ENCODE results near the gene SP140L. TPM values are rescaled to one million over a fixed set of nuclear protein-coding genes. Genes with fewer than 3 reads are reported as not detected.
"Not testable (repeated sequence)": the region's sequence is repeated elsewhere in the genome, so short reads cannot be mapped to it uniquely, and the experiment has no call there.

SP140L gene
- total RNA-seq, 2 experiments from 2014 or later: 41.9 to 44.1 TPM

- DNase-seq: no peak
- Mint-ChIP-seq H3K9me3 (peaks cover 16% of the 10 kb centered on the region), H3K27me3 (no peaks in the 10 kb centered on the region), H3K4me3 (no peak overlapping the region), H3K36me3 (peaks cover 54% of the 10 kb centered on the region), H3K4me1 (ENCODE audit: low read depth) (peaks cover 55% of the 10 kb centered on the region), H3K27ac (peak overlapping the region; percentile 40)
- ChIA-PET POLR2A (no interaction called here), CTCF (no interaction called here)
- intact Hi-C loops (cut with micrococcal nuclease): no loop called here
Measured at GRCh38 chr2:230434677-230435324, 107.8 kb downstream of the SP140L start.

- ChIA-PET POLR2A (no interaction called here), CTCF (no interaction called here)
Measured at GRCh38 chr2:230435431-230435830, 108.4 kb downstream of the SP140L start.

GRCh38 chr2:230439121-230439520 is 112.1 kb downstream of the SP140L start:
- intact Hi-C loops (cut with micrococcal nuclease); POLR2A ChIA-PET; CTCF ChIA-PET; H3K9me3 Mint-ChIP-seq; H3K27me3 Mint-ChIP-seq; DNase-seq: not testable (repeated sequence)
- Mint-ChIP-seq H3K27ac (peak overlapping the region; percentile 86), H3K4me1 (ENCODE audit: low read depth) (peaks cover 62% of the 10 kb centered on the region), H3K4me3 (peak overlapping the region; percentile 16), H3K36me3 (peaks cover 50% of the 10 kb centered on the region)

More at GRCh38 chr2:230435431-230435830, 108.4 kb downstream of the SP140L start:
- Mint-ChIP-seq H3K27me3 (no peaks in the 10 kb centered on the region), H3K9me3 (peaks cover 11% of the 10 kb centered on the region), H3K4me1 (ENCODE audit: low read depth) (peaks cover 53% of the 10 kb centered on the region), H3K4me3 (no peak overlapping the region), H3K27ac (no peak overlapping the region), H3K36me3 (peaks cover 48% of the 10 kb centered on the region)
- intact Hi-C loops (cut with micrococcal nuclease): no loop called here
- no peak for DNase-seq

- H3K4me3 Mint-ChIP-seq: peak overlapping the region; percentile 68
- ChIA-PET POLR2A (no interaction called here), CTCF (no interaction called here)
- H3K36me3 Mint-ChIP-seq: peaks cover 52% of the 10 kb centered on the region
- peak overlapping the region; percentile 86 for H3K27ac Mint-ChIP-seq
- no peaks in the 10 kb centered on the region for H3K27me3 Mint-ChIP-seq
- intact Hi-C loops (cut with micrococcal nuclease): no loop called here
- H3K4me1 Mint-ChIP-seq (ENCODE audit: low read depth): peaks cover 59% of the 10 kb centered on the region
- DNase-seq: no peak
- peaks cover 8% of the 10 kb centered on the region for H3K9me3 Mint-ChIP-seq
Measured at GRCh38 chr2:230439590-230439989, 112.6 kb downstream of the SP140L start.

- intact Hi-C loops (cut with micrococcal nuclease): loop anchor here (1.0 to 10.0 kb wide), 5 partner anchors 25 to 353 kb away; partner anchors contain the start of genes SP100 and SP140
- Mint-ChIP-seq H3K4me1 (ENCODE audit: low read depth) (peaks cover 52% of the 10 kb centered on the region), H3K27me3 (no peaks in the 10 kb centered on the region), H3K27ac (peak overlapping the region; percentile 77), H3K4me3 (peak overlapping the region; percentile 3), H3K9me3 (peaks cover 2% of the 10 kb centered on the region), H3K36me3 (peaks cover 51% of the 10 kb centered on the region)
- CTCF ChIA-PET: no interaction called here
- POLR2A ChIA-PET: no interaction called here
- peak; percentile 71 for DNase-seq
Measured at GRCh38 chr2:230441227-230441897, 114.4 kb downstream of the SP140L start.

GRCh38 chr2:230443541-230443940 is 116.5 kb downstream of the SP140L start:
- CTCF ChIA-PET: no interaction called here
- H3K36me3 Mint-ChIP-seq: peaks cover 60% of the 10 kb centered on the region
- intact Hi-C loops (cut with micrococcal nuclease): loop anchor here (10.0 kb wide), 2 partner anchors 219 to 351 kb away; partner anchors contain the start of gene SP140
- no peak overlapping the region for H3K27ac Mint-ChIP-seq
- H3K4me3 Mint-ChIP-seq: no peak overlapping the region
- POLR2A ChIA-PET: no interaction called here
- H3K9me3 Mint-ChIP-seq: no peaks in the 10 kb centered on the region
- peak; percentile 30 for DNase-seq
- peaks cover 73% of the 10 kb centered on the region for H3K4me1 Mint-ChIP-seq (ENCODE audit: low read depth)
- H3K27me3 Mint-ChIP-seq: no peaks in the 10 kb centered on the region

- Mint-ChIP-seq H3K9me3 (no peaks in the 10 kb centered on the region), H3K36me3 (peaks cover 59% of the 10 kb centered on the region), H3K4me1 (ENCODE audit: low read depth) (peaks cover 72% of the 10 kb centered on the region), H3K27ac (no peak overlapping the region), H3K4me3 (no peak overlapping the region), H3K27me3 (no peaks in the 10 kb centered on the region)
- CTCF ChIA-PET: no interaction called here
- intact Hi-C loops (cut with micrococcal nuclease): loop anchor here (5.0 to 10.0 kb wide), 4 partner anchors 137 to 350 kb away; partner anchors contain the start of gene SP140
- POLR2A ChIA-PET: no interaction called here
- no peak for DNase-seq
Measured at GRCh38 chr2:230444832-230445231, 117.8 kb downstream of the SP140L start.

- ChIA-PET CTCF (no interaction called here), POLR2A (interaction anchor here (1.0 kb wide), 1 partner anchor 215 kb away, joined by 3 read pairs; no protein-coding TSS in a partner anchor)
- Mint-ChIP-seq H3K9me3 (no peaks in the 10 kb centered on the region), H3K4me1 (ENCODE audit: low read depth) (peaks cover 58% of the 10 kb centered on the region), H3K27me3 (no peaks in the 10 kb centered on the region), H3K36me3 (peaks cover 74% of the 10 kb centered on the region), H3K4me3 (no peak overlapping the region), H3K27ac (peak overlapping the region; percentile 80)
- intact Hi-C loops (cut with micrococcal nuclease): loop anchor here (5.0 to 10.0 kb wide), 4 partner anchors 135 to 348 kb away; partner anchors contain the start of gene SP140
- peak; percentile 35 for DNase-seq
Measured at GRCh38 chr2:230447036-230447435, 120.0 kb downstream of the SP140L start.

GRCh38 chr2:230447455-230448451 is 120.8 kb downstream of the SP140L start:
- peaks cover 76% of the 10 kb centered on the region for H3K36me3 Mint-ChIP-seq

GRCh38 chr2:230449901-230450467 is 123.0 kb downstream of the SP140L start:
- ChIA-PET CTCF (no interaction called here), POLR2A (no interaction called here)
- no peak for DNase-seq
- H3K36me3 Mint-ChIP-seq: peaks cover 82% of the 10 kb centered on the region
- H3K4me3 Mint-ChIP-seq: no peak overlapping the region
- intact Hi-C loops (cut with micrococcal nuclease): loop anchor here (2.0 to 10.0 kb wide), 5 partner anchors 23 to 345 kb away; partner anchors contain the start of gene SP140
- no peak overlapping the region for H3K27ac Mint-ChIP-seq
- H3K27me3 Mint-ChIP-seq: no peaks in the 10 kb centered on the region
- H3K4me1 Mint-ChIP-seq (ENCODE audit: low read depth): peaks cover 66% of the 10 kb centered on the region
- H3K9me3 Mint-ChIP-seq: no peaks in the 10 kb centered on the region

More at GRCh38 chr2:230447455-230448451, 120.8 kb downstream of the SP140L start:
- peaks cover 59% of the 10 kb centered on the region for H3K4me1 Mint-ChIP-seq (ENCODE audit: low read depth)
- peak; percentile 53 for DNase-seq
- intact Hi-C loops (cut with micrococcal nuclease): loop anchor here (2.0 to 10.0 kb wide), 5 partner anchors 25 to 347 kb away; partner anchors contain the start of gene SP140
- POLR2A ChIA-PET: interaction anchor here (0.7 to 1.3 kb wide), 6 partner anchors 12 to 245 kb away, joined by 3 to 4 read pairs (median 4); partner anchors contain the start of gene SP140
- CTCF ChIA-PET: interaction anchor here (1.0 kb wide), 2 partner anchors 12 to 48 kb away, joined by 3 read pairs; no protein-coding TSS in a partner anchor
- peak overlapping the region; percentile 80 for H3K27ac Mint-ChIP-seq
- no peaks in the 10 kb centered on the region for H3K27me3 Mint-ChIP-seq
- peak overlapping the region; percentile 40 for H3K4me3 Mint-ChIP-seq
- no peaks in the 10 kb centered on the region for H3K9me3 Mint-ChIP-seq

GRCh38 chr2:230453006-230453405 is 126.0 kb downstream of the SP140L start:
- no peak overlapping the region for H3K4me3 Mint-ChIP-seq
- H3K9me3 Mint-ChIP-seq: peaks cover 10% of the 10 kb centered on the region
- peaks cover 84% of the 10 kb centered on the region for H3K36me3 Mint-ChIP-seq
- peaks cover 70% of the 10 kb centered on the region for H3K4me1 Mint-ChIP-seq (ENCODE audit: low read depth)
- DNase-seq: no peak
- ChIA-PET CTCF (no interaction called here), POLR2A (no interaction called here)
- no peak overlapping the region for H3K27ac Mint-ChIP-seq
- intact Hi-C loops (cut with micrococcal nuclease): no loop called here
- no peaks in the 10 kb centered on the region for H3K27me3 Mint-ChIP-seq
